Measurements from ENCODE around the gene ERBB2. TPM values are rescaled to one million over a fixed set of nuclear protein-coding genes. Genes with fewer than 3 reads are reported as not detected.

ERBB2 gene
- total RNA-seq, 2 donors from 2014 or later, result 73.5 to 85.5 TPM

- TF ChIP-seq CTCF (IDR thresholded peaks at IDR 0.05), result no peak
- Histone ChIP-seq H3K4me1 (no peaks in the 10 kb centered on the region), H3K36me3 (no peaks in the 10 kb centered on the region), H3K27ac (no peak overlapping the region), H3K9me3 (no peaks in the 10 kb centered on the region), H3K27me3 (peaks cover 0 to 2% of the 10 kb centered on the region in 2 donors), H3K4me3 (no peak overlapping the region)
- no peak for DNase-seq (ENCODE audit: low spot score)
Observed at GRCh38 chr17:39769974-39770587, 70.2 kb downstream of the ERBB2 start.

- H3K27me3 ChIP-seq, result peaks cover 0 to 4% of the 10 kb centered on the region in 2 donors
- H3K4me3 ChIP-seq, result no peak overlapping the region
- TF ChIP-seq CTCF (IDR thresholded peaks at IDR 0.05), result no peak
- no peaks in the 10 kb centered on the region for H3K4me1 ChIP-seq
- H3K27ac ChIP-seq, result no peak overlapping the region
- no peaks in the 10 kb centered on the region for H3K9me3 ChIP-seq
- no peak for DNase-seq (ENCODE audit: low spot score)
- no peaks in the 10 kb centered on the region for H3K36me3 ChIP-seq
Observed at GRCh38 chr17:39772415-39772814, 72.6 kb downstream of the ERBB2 start.

GRCh38 chr17:39772987-39773934, 73.4 kb downstream of the ERBB2 start:
- DNase-seq (ENCODE audit: low spot score), result no peak
- Histone ChIP-seq H3K36me3 (no peaks in the 10 kb centered on the region), H3K9me3 (no peaks in the 10 kb centered on the region), H3K27me3 (peaks cover 0 to 4% of the 10 kb centered on the region in 2 donors), H3K27ac (no peak overlapping the region), H3K4me1 (no peaks in the 10 kb centered on the region), H3K4me3 (no peak overlapping the region)
- no peak for TF ChIP-seq CTCF (IDR thresholded peaks at IDR 0.05)

- no peak overlapping the region for H3K27ac ChIP-seq
- no peak overlapping the region for H3K4me3 ChIP-seq
- H3K9me3 ChIP-seq, result no peaks in the 10 kb centered on the region
- TF ChIP-seq CTCF (IDR thresholded peaks at IDR 0.05), result no peak
- no peaks in the 10 kb centered on the region for H3K36me3 ChIP-seq
- H3K4me1 ChIP-seq, result no peaks in the 10 kb centered on the region
- peaks cover 1 to 4% of the 10 kb centered on the region in 2 donors for H3K27me3 ChIP-seq
- DNase-seq (ENCODE audit: low spot score), result no peak
Observed at GRCh38 chr17:39774047-39774446, 74.2 kb downstream of the ERBB2 start.

- H3K9me3 ChIP-seq, result no peaks in the 10 kb centered on the region
- no peaks in the 10 kb centered on the region for H3K36me3 ChIP-seq
- H3K27ac ChIP-seq, result no peak overlapping the region
- H3K4me3 ChIP-seq, result no peak overlapping the region
- H3K27me3 ChIP-seq, result peaks cover 4% of the 10 kb centered on the region in 2 donors
- DNase-seq (ENCODE audit: low spot score), result no peak
- no peaks in the 10 kb centered on the region for H3K4me1 ChIP-seq
- TF ChIP-seq CTCF (IDR thresholded peaks at IDR 0.05), result no peak
Observed at GRCh38 chr17:39775031-39775430, 75.2 kb downstream of the ERBB2 start.

Measured in right atrium auricular region (tissue), 2 donors.